AG20443 (cell line): ENCODE measurements around the gene DNHD1.

Source experiments
- DNase-seq: peaks from one replicate; pipeline ENCODE4 v3.0.0; 2012; ENCODE audit warnings: low spot score, mixed read lengths

DNHD1 gene

DNA sequence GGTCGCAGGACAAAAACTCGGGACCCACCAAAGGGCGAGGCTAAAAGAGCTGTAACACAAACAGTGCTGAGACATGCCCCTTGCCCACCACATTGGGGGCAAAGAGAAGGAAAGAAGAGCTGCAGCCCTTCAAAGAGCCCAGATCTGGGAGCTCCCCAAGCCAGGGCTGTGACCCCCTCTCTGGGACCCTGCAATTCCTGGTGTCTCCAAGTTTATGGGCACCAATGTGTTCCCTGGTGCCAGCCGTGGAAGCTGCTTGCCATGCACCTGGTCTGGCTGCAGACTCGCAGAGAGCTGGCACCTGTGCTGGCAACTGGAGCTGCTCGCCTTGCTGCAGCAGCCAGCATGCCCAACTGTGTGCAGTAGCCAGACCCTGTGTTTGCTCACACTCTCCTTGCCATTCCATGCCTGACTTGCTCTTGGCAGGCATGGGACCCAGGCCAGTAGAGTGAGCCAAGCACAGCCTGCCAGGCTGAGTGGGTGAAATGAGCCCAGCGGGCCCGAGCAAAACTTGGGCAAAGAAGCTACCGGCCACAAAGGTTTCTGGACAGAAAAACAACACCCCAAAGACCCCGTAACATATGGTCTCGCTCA is 90.4 kb downstream of the DNHD1 start:
- no peak for DNase-seq

DNA sequence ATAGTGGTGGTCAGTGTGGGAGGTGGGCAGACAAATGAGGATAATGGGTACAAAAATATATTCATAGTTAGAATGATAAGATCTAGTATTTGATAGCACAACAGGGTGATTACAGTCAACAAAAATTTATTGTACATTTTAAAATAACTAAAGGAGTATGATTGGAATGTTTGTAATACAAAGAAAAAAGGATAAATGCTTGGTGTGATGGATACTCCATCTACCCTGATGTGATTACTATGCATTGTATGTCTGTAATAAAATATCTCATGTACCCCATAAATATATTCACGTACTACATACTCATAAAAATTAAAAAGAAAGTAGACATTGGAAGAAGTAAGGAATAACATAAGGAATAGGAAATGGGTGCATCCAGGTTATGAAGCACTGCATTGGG is 90.9 kb downstream of the DNHD1 start:
- no peak for DNase-seq

GRCh38 chr11:6594142-6594768 is 97.2 kb downstream of the DNHD1 start:
- DNase-seq, result no peak

DNA sequence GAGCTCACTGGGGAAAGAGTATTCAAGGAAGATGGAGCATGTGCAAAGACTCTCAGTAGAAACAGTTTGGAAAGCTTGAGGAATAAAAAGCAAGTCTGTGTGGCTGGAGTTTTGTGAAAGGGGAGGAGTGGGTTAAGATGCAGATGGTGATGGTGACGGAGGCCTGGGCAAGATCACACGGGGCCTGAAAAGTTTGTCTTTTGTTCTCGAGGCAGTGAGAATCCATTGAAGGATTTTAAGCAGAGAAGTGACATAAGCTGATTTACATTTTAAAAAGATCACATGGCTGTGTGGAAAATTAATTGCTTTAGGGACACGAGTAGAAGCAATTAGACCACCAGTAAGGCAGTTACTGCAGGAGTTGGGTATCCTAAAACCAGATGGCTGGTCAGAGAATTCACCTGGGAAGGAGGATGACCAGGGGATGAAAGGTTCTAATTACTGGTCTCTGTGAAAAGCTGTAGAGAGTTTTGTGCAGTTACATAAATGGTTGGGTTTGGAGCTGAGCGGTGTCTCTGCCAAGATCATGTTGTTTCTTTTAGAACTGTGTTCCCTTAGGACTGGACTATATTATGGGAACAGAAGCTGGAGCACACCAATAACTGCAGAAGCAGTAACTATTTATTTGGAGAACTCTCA is 99.3 kb downstream of the DNHD1 start:
- DNase-seq, result no peak

- DNase-seq, result no peak
Observed at GRCh38 chr11:6598555-6598954, 101.5 kb downstream of the DNHD1 start.

GRCh38 chr11:6599449-6599848 is 102.4 kb downstream of the DNHD1 start:
- no peak for DNase-seq

GRCh38 chr11:6599881-6600390 is 102.9 kb downstream of the DNHD1 start:
- DNase-seq, result no peak

DNA sequence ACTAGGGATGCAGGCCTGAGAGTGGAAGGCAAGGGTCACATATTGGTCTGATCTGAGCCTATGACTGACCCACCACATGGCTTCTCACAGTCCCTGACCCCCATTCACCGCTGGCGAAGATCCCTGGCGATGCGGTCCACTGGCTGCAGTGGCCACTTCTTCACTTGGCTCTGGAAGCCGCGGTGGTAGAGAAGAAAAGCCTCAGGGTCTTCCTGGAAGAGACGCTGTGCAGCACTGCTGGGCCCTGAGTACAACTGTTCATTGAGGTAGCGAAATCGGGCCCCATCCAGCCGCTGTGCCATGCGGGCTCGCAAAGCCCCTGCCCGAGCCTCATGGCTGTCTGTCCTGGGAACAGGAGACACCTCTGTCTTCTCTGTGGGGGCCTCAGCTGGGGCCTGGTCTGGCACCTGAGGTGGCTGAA is 104.0 kb downstream of the DNHD1 start:
- DNase-seq, result no peak

- no peak for DNase-seq
Observed at GRCh38 chr11:6602096-6602940, 105.2 kb downstream of the DNHD1 start.

DNA sequence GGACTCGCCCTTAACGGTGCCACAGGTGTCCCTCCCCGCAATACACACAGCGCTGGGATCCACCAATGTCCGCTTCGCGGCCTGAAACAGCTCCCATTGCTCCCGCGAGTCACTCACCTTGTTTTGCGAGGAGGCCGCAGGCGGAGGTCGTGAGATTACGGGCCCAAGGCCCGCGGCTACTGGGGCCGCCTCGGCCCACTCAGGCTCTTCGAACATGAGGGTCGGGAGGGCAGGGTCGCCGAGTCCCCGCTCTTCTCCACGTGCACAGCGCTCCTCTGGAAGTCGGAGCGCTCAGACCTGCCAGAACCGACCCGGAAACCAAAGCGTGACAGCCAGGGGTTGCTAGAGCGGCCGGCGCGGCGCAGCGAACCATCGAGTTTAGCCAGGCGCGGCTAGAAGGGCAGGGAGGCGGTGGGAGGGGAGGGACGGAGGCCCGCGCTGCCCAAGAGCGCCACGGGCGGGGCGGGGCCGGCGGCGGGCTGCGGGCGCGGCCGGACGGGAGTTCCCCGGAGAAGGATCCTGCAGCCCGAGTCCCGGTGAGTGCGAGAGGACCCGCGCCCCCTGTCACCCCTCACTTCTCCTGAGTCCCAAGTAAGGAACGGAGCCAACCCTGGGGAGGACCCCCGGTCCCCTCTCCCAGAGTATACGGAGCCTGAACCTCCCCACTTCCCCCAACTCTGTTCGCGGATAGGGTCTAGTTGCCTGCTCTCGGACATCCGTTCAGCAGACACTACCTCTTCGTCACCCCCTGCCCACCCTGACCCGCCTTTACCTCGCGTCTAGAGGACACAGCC is 106.4 kb downstream of the DNHD1 start, which contains the start of the genes ILK and RRP8:
TSS of gene ILK (plus strand) at position 488 of the 794 bp plus-strand sequence. CDS start 498 bp downstream, outside the sequence.
TSS of gene RRP8 (minus strand) at position 330 of the 794 bp plus-strand sequence. CDS start at position 216, 114 bp downstream.
- peak; percentile 97 for DNase-seq

- DNase-seq, result peak; percentile 70
Observed at GRCh38 chr11:6604081-6604626, 107.1 kb downstream of the DNHD1 start.

DNA sequence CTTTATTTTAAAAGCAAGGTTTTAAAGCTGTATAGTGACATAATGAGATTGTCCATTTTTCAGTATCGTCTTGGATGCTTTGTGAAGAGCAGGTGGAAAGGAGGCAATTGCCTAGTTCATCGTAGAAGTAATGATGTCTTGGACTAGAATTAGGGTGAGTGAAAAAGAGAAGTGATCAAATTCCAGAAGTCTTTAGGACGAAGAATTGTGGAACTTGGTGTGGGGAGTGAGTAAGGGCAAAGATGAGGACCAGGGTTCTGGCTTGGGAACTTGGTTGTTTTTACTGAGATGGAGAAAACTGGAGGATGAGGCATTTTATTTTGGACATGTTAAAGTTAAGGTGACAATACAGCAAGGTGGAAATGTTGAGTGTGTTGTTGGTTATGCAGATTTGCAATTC is 107.7 kb downstream of the DNHD1 start:
- DNase-seq, result no peak

DNA sequence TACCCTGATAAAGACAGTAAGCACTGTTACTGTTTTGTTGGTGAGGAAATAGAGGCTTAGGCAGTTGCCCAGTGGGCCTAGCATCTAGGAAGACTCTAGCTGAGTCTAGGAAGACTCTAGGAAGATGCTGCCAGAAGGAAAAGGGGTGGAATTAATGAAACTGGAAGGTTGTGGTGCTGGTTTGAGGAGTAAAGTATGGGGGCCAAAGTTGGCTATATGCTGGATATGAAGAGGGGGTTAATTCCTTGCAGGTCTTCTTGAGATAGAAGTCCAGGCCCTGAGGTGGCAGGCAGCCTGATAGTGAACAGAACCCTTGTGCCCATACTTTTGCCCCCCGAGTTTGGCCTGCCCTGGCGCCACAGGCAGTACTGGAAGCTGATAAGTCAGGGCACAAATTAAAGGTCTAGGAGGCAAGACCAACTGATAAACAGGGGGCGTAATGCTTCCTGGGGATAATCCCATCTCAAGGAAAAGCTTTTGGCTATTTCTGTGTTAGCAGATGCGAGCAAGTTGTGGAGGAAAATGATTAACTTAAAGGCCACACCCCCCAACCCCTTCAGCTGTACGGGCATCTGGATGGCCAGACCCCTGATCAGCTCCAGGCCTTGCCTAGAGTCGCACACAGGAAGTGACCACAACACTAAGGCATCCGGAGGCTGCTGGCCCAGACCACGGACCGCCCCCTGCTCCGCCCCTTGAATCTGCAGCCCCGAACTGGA is 109.5 kb downstream of the DNHD1 start:
- peak; percentile 95 for DNase-seq

DNA sequence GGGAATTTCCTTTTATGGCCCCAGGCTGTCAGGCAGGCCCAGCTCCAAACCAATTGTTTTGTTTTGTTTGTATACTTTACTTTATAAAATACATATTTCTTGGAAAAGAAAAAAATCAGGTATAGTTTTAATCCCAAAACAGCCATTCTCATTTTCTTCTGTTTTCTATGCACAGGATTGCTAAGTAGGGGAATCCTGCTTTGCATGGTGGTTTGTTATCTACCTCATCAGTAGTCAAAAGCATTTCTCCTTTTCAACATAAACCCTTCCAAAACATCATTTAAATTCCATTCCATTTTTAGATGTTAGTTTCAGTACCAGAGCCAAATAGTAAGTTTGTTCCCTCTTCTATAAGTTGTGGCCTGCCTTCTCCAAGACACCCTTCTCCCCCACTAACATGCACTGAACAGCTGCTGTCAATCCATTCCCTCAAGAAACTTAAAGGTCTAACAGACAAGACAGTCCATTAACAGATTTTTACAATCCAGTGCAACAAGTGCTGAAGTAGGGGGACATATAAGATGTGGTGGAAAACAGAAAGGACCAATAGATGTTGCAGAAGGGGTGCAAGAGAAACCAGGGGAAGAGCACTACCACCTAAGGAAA is 110.2 kb downstream of the DNHD1 start:
- DNase-seq, result no peak

GRCh38 chr11:6608011-6608410 is 110.9 kb downstream of the DNHD1 start:
- DNase-seq, result no peak

DNA sequence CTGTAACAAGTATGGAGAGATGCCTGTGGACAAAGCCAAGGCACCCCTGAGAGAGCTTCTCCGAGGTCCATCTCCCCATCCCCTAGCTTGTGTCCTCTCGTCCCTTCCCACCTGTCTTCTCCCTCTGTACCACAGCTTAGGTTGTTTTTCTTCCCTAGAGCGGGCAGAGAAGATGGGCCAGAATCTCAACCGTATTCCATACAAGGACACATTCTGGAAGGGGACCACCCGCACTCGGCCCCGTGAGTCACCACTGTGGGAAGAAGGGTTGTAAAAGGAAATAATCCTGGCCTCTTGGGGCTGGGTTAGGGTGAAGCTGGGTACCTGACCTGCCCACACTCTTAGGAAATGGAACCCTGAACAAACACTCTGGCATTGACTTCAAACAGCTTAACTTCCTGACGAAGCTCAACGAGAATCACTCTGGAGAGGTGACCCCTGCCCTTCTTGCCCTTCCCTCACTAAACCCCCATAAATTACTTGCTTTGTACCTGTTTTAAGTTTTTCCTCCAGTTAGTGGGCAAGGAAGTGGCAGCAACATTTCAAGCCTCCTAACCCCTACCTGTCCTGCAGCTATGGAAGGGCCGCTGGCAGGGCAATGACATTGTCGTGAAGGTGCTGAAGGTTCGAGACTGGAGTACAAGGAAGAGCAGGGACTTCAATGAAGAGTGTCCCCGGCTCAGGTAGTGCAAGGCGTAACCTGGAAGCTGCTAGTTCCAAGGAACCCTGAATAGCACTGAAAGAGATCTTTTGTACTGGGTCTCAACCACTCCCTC is 111.8 kb downstream of the DNHD1 start:
- DNase-seq, result no peak

DNA sequence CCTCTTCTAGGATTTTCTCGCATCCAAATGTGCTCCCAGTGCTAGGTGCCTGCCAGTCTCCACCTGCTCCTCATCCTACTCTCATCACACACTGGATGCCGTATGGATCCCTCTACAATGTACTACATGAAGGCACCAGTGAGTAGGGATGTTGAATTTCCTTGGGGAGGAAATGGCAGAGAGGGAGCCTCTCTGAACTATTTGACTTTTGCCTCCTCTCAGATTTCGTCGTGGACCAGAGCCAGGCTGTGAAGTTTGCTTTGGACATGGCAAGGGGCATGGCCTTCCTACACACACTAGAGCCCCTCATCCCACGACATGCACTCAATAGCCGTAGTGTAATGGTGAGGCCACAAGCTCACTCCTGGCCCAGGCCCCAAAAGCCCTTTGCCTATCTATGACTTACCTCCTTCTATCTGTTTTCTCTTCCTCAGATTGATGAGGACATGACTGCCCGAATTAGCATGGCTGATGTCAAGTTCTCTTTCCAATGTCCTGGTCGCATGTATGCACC is 112.5 kb downstream of the DNHD1 start:
- no peak for DNase-seq

- no peak for DNase-seq
Observed at GRCh38 chr11:6610591-6610990, 113.5 kb downstream of the DNHD1 start.
